GM18502 (cell line): ENCODE measurements around the gene ZNF74.
"Not testable (repeated sequence)": the region's sequence is repeated elsewhere in the genome, so short reads cannot be mapped to it uniquely, and the experiment has no call there.

ENCODE experiments used
- ATAC-seq: cut with Tn5 transposase; IDR thresholded peaks from one replicate; pipeline ENCODE4 v1.9.1; 2021; ENCODE audit warnings: mild to moderate bottlenecking; ENCODE audit not compliant: unreplicated experiment, poor library complexity

ZNF74 gene

DNA sequence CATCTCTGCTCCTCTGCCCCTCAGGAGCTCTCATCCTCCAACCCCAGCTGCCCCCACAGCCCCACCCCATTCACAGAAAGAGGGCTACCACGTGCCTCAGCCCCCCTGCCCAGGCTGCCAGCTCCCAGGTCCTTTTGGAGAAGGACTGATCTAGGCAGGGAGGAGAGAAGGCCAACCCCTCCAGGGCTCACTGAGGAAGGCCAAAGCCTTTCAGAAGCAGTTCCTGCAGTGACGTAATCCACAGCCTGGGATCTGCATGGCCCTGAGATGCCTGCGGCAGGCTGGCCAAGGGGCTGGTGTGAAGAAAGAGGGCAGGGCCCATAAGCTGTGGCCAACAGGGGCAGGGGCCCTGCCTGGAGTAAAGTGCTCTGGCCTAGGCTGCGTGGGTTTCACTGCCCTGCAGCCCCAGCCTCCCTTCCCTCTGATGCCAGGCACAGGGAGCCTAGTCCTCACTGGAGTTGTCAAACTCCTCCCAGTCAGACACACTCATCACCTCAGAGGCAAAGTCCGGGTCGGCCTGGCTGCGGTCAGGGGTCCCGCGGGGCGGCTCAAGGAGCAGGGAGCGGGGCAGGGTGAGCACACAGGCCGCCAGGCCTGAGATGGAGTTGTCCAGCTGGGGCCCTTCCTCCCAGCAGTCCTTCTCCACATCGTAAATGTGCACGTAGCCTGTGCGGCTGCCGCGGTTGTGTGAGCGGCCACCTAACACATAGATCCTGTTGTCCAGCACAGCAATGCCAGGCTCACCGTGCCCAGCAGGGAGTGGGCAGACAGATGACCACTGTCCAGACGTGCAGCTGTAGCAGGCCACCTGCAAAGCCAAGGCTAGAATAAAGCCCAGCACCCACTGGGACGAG lies 47.9 kb downstream of the ZNF74 start:
- ATAC-seq, result no peak

DNA sequence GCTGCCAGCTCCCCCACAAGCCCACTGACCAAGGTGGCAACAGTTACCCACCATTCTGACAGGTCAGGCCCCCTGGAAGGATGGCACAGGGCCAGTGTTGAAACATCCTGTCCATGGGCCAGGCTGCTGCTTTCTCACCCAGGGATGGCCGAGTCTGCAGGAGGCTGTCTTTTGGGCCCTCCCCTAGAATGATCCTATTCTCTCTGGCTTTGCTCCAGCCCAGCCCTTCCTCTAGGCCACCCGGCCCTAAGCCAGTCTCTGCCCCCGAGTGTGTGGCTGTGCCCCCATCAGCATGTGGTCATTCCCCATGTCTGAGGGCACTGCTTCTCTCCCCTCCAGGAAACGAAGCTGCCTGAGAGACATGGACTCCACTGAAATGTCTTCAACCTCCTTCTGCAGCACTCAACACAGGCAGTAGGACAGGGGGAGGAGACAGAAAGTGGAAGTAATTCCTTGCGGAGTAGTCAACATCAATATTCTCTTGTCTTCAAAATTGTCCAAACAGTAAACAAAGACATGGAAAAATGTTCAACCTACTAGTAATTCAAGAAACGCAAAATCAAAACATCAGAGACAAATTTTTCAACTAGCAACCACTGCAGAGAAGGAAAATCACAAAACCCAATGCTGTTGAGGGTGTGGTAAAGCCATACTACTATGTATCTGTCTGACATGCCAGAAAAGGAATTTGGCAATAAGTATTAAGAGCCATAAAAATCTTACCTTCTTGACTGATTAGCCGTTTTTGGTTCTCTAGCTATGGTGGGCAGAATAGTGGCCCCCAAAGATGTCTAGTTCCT lies 48.7 kb downstream of the ZNF74 start:
- no peak for ATAC-seq

DNA sequence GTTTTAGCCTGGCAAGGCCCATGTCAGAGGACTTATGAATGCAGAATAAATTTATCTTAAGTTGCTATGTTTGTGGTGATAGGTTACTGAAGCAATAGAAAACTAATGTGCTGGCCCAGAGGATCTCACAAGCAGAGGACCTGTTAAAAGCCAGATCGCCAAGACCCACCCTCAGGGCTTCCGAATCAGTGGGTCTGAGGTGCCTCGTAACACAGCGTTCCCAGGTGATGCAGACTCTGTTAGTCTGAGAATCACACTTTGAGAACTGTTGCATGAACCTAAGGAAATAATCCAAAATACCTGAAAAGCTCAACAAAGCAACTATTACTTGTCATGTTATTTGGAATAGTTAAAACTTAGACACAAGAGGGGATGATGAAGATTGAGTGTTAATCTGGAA lies 50.4 kb downstream of the ZNF74 start:
- no peak for ATAC-seq

DNA sequence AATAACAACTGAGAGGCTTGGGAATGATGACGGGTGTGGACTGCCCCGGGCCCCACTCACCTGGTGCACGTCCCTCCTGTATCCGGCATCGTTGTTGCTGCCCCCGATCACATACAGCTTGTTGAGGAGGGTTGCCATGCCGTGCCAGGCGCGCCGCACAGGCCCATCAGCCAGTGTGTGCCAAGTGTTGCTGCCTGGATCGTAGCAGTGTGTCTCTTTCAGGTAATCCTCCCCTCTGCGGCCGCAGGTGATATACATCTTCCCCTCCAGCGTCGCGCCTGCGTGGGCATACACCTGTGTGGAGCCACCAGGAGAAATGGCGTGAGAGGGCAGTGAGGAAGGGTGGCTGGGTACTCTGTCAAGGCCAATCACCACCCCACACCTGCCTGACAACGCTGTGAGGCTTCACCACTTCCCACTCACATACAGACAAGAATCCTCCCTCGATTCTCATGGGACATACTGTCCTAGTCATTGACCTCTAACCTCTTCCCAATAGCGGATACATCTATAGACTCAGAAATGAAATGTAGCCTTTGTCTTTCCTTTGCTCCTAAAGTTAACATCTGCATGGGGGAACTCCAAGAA lies 52.5 kb downstream of the ZNF74 start:
- ATAC-seq, result no peak

DNA sequence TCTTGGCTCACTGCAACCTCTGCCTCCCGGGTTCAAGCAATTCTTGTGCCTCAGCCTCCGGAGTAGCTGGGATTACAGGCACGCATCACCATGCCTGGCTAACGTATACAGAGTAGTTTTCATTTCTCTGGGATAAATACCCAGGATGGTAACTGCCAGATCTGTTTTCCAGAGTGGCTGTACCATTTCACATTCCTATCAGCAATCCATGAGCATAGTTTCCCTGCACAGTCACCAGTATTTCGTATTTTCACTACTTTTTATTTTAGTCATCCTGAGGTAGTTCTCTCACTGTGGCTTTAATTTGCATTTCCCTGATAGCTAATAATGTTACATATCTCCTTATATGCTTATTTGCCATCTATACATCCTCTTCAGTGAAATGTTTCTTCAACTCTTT lies 54.7 kb downstream of the ZNF74 start:
- no peak for ATAC-seq

DNA sequence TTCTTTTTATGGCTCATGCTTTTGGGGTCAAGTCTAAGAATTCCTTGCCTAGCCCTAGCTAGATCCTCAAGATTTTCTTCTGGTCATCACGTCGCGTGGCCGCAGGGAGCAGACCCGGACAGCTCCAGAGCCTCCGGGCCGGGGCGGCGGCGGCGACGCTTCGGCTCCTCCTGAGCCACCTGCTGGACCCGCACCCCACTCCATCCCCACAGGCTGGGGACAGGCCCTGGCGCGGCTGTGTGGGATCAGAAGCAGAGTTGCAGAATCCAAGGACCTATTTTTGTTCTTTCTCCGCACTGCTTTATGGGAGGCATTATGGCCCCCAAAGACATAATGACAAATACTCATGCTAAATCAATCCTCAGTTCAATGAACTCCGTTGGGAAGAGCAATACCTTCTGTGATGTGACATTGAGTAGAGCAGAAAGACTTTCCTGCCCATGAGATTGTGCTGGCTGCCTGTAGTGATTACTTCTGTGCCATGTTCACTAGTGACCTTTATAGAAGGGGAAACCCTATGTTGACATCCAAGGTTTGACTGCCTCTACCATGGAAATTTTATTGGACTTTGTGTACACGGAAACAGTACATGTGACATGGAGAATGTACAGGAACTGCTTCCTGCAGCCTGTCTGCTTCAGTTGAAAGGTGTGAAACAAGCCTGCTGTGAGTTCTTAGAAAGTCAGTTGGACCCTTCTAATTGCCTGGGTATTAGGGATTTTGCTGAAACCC lies 56.0 kb downstream of the ZNF74 start:
- ATAC-seq, result no peak

DNA sequence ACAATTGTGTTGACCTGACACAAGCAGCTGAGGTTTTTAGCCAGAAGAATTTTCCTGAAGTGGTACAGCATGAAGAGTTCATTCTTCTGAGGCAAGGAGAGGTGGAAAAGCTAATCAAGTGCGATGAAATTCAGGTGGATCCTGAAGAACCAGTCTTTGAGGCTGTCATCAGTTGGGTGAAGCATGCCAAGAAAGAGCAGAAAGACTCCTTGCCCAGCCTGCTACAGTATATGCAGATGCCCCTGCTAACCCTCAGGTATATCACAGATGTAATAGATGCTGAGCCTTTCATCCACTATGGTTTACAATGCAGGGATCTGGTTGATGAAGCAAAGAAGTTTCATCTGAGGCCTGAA lies 56.6 kb downstream of the ZNF74 start:
- no peak for ATAC-seq

DNA sequence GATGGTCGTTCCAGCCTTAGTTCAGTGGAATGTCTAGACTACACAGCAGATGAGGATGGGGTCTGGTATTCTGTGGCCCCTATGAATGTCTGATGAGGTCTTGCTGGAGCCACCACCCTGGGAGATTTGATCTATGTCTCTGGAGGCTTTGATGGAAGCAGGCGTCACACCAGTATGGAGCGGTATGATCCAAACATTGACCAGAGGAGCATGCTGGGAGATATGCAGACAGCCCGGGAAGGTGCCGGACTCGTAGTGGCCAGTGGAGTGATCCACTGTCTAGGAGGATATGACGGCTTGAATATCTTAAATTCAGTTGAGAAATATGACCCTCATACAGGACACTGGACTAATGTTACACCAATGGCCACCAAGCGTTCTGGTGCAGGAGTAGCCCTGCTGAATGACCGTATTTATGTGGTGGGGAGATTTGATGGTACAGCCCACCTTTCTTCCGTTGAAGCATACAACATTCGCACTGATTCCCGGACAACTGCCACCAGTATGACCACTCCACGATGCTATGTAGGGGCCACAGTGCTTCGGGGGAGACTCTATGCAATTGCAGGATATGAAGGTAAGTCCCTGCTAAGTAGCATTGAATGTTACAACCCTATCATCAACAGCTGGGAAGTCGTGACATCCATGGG lies 57.3 kb downstream of the ZNF74 start:
- ATAC-seq, result not testable (repeated sequence)

DNA sequence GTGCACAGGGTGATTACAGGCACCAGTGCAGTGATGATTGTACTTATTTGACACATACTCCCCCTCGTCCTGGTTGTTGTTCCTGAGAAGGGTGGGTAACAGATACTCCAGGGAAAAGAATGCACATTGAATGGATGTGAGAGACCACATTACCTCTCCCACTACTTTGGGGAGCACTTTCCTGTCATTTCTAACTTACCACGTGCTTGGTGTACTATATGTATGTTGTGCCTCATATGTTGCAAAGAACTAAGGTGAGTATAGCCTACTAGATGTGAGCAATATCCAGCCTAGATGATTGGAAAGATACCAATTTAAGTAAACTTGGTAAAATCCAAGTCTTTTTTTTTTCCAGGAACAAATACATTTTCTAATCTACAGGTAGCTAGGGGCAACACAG lies 58.0 kb downstream of the ZNF74 start:
- no peak for ATAC-seq

DNA sequence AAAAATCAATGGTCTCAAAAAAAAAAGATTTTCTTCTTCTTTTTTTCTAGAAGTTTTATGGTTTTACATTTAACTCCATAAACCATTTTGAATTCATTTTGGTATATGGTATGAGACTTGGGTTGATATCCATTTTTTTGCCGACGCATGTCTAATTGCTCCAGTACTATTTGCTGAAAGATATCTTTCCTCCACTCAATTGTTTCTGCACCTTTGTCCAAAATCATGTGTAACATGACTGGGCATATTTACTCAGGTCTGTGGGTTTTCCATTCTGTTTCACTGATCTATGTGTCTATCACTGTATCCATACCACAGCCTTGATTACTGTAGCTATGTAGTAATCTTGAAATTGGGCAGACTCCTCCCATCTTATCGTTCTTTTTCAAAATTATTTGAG lies 59.3 kb downstream of the ZNF74 start:
- no peak for ATAC-seq

DNA sequence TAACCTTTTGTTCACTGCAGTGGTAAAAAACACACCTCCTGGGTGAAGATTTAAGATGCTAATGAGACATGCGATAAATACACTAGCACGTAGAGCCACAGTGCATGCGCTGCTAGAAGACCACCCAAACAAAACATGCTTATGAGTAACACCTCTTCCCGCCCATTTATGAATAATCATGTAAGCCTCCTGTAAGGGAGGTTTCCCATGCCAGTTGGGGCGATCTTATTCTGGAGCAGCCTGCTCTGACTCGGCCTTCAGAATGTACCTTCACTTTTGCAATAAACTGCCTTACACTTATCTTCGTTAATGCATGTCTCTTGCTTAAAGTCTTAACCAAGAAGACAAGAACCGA lies 61.7 kb downstream of the ZNF74 start:
- ATAC-seq, result no peak

DNA sequence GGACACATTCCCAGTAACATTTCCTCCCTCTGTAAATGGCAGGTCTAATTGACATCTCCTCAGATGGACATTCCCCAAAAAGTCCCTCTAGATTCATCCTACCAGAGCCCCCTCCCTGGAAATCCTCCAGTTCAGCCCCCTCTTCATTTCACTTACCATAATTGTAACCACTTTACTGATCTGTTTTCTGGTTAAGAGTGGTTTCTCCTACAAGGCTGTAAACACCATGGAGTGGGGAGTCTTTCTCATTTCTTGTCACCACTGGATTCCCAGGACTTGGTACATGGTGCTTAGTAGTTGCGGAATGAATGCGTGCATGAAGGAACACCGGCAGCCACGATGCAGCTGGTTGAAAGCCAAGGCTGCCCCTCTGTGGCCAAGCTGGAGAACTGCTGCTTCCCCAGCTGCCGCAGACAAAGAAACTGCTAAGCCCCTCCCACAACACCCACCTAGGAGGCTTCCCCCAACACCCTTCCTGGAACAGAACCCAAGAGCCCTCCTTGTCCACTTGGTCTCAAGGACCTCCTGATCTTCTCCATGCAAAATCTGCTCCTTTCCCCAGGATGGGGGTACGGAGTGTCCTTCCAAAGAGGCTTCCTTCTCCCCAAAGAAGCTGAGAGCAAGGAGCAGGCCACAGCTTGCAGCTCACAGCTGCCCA lies 62.2 kb downstream of the ZNF74 start:
- ATAC-seq, result no peak

DNA sequence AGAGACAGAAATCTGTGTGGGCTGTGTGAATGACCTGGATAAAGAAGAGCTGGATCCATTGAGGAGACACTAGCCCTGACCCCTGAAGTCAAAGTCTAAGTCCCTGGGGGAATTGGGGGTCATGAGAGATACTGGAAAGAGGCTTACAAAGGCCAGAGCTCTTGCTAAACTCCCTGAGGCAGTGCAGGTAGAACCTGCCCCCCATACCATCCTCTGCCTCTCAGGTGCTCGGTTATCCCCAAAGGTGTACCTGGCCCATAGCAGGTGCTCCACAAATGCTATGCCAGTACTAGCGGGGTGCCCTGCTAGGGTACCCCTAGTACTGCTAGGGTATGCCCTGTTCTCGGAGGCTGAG lies 62.7 kb downstream of the ZNF74 start:
- no peak for ATAC-seq

DNA sequence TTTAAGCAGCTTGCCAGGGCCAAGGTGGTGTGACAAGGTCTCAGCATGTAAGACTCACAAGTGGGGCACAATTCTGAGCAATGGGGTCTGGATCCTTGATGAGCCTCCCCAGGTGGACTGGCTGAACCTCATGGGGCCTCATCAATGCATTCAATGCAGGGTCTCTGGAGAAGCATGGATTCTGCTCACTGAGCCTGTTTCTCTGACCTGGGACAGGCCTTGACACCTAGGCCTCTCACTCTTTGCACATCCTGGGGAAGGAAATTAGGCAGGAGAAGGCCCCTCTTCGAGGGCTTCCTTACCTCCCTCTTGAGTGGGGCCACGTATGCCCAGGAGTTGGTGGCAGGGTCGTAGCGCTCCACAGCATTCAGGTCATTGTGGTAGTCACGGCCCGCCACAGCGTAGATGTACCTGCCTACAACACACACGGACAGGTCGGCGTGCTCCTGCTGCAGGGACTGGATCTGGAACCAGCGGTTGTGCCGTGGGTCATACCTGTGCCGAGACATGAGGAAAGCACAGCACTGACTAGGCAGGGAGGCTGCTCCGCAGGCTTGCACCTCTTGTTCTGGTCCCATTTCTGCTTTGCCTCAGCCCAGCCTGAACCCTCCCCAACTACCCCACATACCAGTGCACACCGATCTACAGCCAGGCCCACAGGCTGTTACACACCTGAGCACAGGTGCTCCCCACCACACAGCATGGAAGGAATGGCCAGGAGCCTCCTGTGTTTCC lies 63.7 kb downstream of the ZNF74 start:
- no peak for ATAC-seq
